Heart left ventricle (tissue), 16 donors: Measurements from ENCODE around the gene DHRS7. TPM values are rescaled to one million over a fixed set of nuclear protein-coding genes. Genes with fewer than 3 reads are reported as not detected.

Experiments
- ATAC-seq, 4 donors: fragments of 200-7000 bp; cut with Tn5 transposase; one replicate each; pipeline ENCODE4 v1.9.1; 2020 to 2022; ENCODE audit warnings: moderate library complexity in 4 of 4, mild to moderate bottlenecking in 3 of 4, moderate number of reproducible peaks in 1 of 4
- DNase-seq, 5 donors: peaks; one replicate each; pipeline ENCODE4 v3.0.0-alpha.2; 2020
- H3K27ac ChIP-seq, 12 donors: fragments of 200-600 bp; sonication (generic) in 4 of 12; one replicate each; pipeline versions ENCODE4 v1.5.0 to v1.8.0; 2016 to 2022; ENCODE audit warnings: mild to moderate bottlenecking in 2 of 12
- H3K27me3 ChIP-seq, 9 donors: fragments of 200-600 bp; sonication (generic) in 2 of 9; one replicate each; pipeline versions ENCODE4 v1.5.1 to v1.8.0; 2016 to 2022; ENCODE audit warnings: mild to moderate bottlenecking in 3 of 9
- H3K36me3 ChIP-seq, 9 donors: fragments of 200-600 bp; sonication (generic) in 2 of 9; one replicate each; pipeline versions ENCODE4 v1.5.0 to v1.8.0; 2018 to 2022; ENCODE audit warnings: mild to moderate bottlenecking in 2 of 9
- H3K4me1 ChIP-seq, 12 donors: fragments of 200-600 bp; sonication (generic) in 4 of 12; one replicate each; pipeline versions ENCODE4 v1.5.0 to v1.8.0; 2016 to 2022; ENCODE audit warnings: mild to moderate bottlenecking in 3 of 12
- H3K4me3 ChIP-seq, 12 donors: fragments of 200-600 bp; sonication (generic) in 4 of 12; one replicate each; pipeline versions ENCODE4 v1.5.0 to v1.8.0; 2017 to 2022; ENCODE audit warnings: mild to moderate bottlenecking in 9 of 12, moderate library complexity in 4 of 12
- H3K9me3 ChIP-seq, 12 donors: fragments of 200-600 bp; sonication (generic) in 4 of 12; one replicate each; pipeline versions ENCODE4 v1.5.0 to v1.8.0; 2016 to 2022; ENCODE audit warnings: mild to moderate bottlenecking in 1 of 12
- CTCF ChIP-seq, 12 donors: fragments of 200-600 bp; sonication (generic) in 4 of 12; IDR thresholded peaks; one replicate each; pipeline versions ENCODE4 v1.5.0 to v1.8.0; 2018 to 2022; ENCODE audit warnings: antibody characterized with exemption in 12 of 12, mild to moderate bottlenecking in 5 of 12
- POLR2A ChIP-seq, 2 donors: fragments of 450-650 bp; IDR thresholded peaks; one replicate each; pipeline ENCODE4 v1.6.1; 2017; ENCODE audit warnings: antibody characterized with exemption in 2 of 2, mild to moderate bottlenecking in 2 of 2, moderate library complexity in 2 of 2
- WGBS, 4 donors: extraction: QIAGEN DNeasy Blood & Tissue Kit in 2 of 4; methylation state at CpG; one replicate each; pipeline versions ENCODE4 v1.1.5 to v1.1.7; 2013 to 2018; 5-methylcytosine and 5-hydroxymethylcytosine counted together
- intact Hi-C, 10 donors: fragments of 100-400 bp; cut with DNase I; formaldehyde crosslinking; loops; one replicate each; pipeline versions ENCODE4 v1.11.1 to v1.14.2; 2022
- polyA plus RNA-seq, 2 donors: library from polyadenylated mRNA; stranded (reverse); fragments of 200-250 nt; gene quantifications; one replicate each; pipeline ENCODE4 v1.2.3, GENCODE V29; 2013
- total RNA-seq, 9 donors: library from RNA; depleted of rRNA in 2 of 9; stranded (reverse); fragments of >200 nt in 2 of 9; fragmentation: NEBNext Ultra II Directional in 3 of 9; extraction: Animal tissue kit (Norgen Biotek cat#: 25700) in 3 of 9; gene quantifications; one replicate each; pipeline versions ENCODE4 v1.1.0 to v1.2.4, GENCODE V29; 2016 to 2023
- donor health status: ischemic (EF 13 %, LVEDD 7.1; RV severe dilation, severe dysfunction).
- donor health status: healthy with polysubstance abuse.
- donor health status: DM: no; HTN: yes; CAD: no.
- donor health status: DM: no; HTN: no; CAD: no.
- donor health status: ischemic (EF 25% LVEDD 6.9; RV normal size, moderate dysfunction).
- donor health status: ischemic (EF 25% LVEDD 5.7; RV mildly dilated, moderate dysfunction).
- donor health status: healthy.
- donor health status: DM: yes; HTN: yes; CAD: no.
- donor health status: ischemic (EF 35%, LVEDD 5.7; RV mildly dilated, moderate dysfunction).
- donor health status: nonischemic (EF 11% LVEDD 7.7; RV severe dilation, severe dysfunction).
- donor health status: DM: yes; HTN: yes; CAD: no.
- donor health status: PGD.
- donor health status: ischemic (EF 29% LVEDD 5.4; RV normal size, mild dysfunction).
- donor health status: nonischemic (EF 23%, LVEDD 6.1; RV moderate dilation, normal function).

DHRS7 gene
- total and polyA plus RNA-seq, 11 donors = 27.9 to 89.3 (median 40.5) TPM

- no peak overlapping the region for H3K4me3 ChIP-seq
- H3K4me1 ChIP-seq = peaks cover 0 to 51% (median 12%) of the 10 kb centered on the region in 12 donors
- intact Hi-C loops = loop anchor here in 3 of 10 donors (5.0 to 10.0 kb wide), 3 partner anchors 67 to 677 kb away; partner anchors contain the start of genes JKAMP (in 1 of the 3), L3HYPDH (in 1 of the 3) and PCNX4 (in 1 of the 3)
Measured at GRCh38 chr14:60161196-60162107, 3.7 kb downstream of the DHRS7 start.

GRCh38 chr14:60160422-60160821 is 4.8 kb downstream of the DHRS7 start:
- 79 to 91% (median 80%) methylated on average over 7 of the region's 7 CpGs for WGBS, 4 donors

More at GRCh38 chr14:60161196-60162107, 3.7 kb downstream of the DHRS7 start:
- H3K27me3 ChIP-seq = no peaks in the 10 kb centered on the region
- no peak for DNase-seq
- no peaks in the 10 kb centered on the region for H3K36me3 ChIP-seq
- H3K27ac ChIP-seq = peak overlapping the region in 2 of 12 donors; percentile 6 to 10
- no peaks in the 10 kb centered on the region for H3K9me3 ChIP-seq
- WGBS, 4 donors = 68 to 78% (median 71%) methylated on average over 2 of the region's 2 CpGs
- TF ChIP-seq CTCF (IDR thresholded peaks at IDR 0.05) (no peak), POLR2A (IDR thresholded peaks at IDR 0.05) (no peak)
- no peak for ATAC-seq

GRCh38 chr14:60154671-60155070 is 10.5 kb downstream of the DHRS7 start:
- no peak overlapping the region for H3K4me3 ChIP-seq
- intact Hi-C loops = loop anchor here in 3 of 10 donors (5.0 to 10.0 kb wide), 2 partner anchors 47 to 50 kb away; no protein-coding TSS in a partner anchor
- no peak for ATAC-seq
- WGBS, 4 donors = 92 to 96% (median 93%) methylated on average over 2 of the region's 2 CpGs
- no peaks in the 10 kb centered on the region for H3K9me3 ChIP-seq
- peaks cover 0 to 51% (median 26%) of the 10 kb centered on the region in 9 donors for H3K36me3 ChIP-seq
- H3K4me1 ChIP-seq = peaks cover 0 to 44% (median 17%) of the 10 kb centered on the region in 12 donors
- no peak for DNase-seq
- TF ChIP-seq CTCF (IDR thresholded peaks at IDR 0.05) (no peak), POLR2A (IDR thresholded peaks at IDR 0.05) (no peak)
- H3K27me3 ChIP-seq = no peaks in the 10 kb centered on the region
- peak overlapping the region in 2 of 12 donors; percentile 43 to 85 for H3K27ac ChIP-seq

More at GRCh38 chr14:60160422-60160821, 4.8 kb downstream of the DHRS7 start:
- no peak overlapping the region for H3K27ac ChIP-seq
- H3K4me1 ChIP-seq = peaks cover 0 to 41% (median 5%) of the 10 kb centered on the region in 12 donors
- peaks cover 0 to 6% (median 0%) of the 10 kb centered on the region in 9 donors for H3K36me3 ChIP-seq
- H3K9me3 ChIP-seq = no peaks in the 10 kb centered on the region
- TF ChIP-seq CTCF (IDR thresholded peaks at IDR 0.05) (no peak), POLR2A (IDR thresholded peaks at IDR 0.05) (no peak)
- DNase-seq (peak in 1 of 5 donors; percentile 27), ATAC-seq (no peak)
- intact Hi-C loops = loop anchor here in 3 of 10 donors (5.0 to 10.0 kb wide), 3 partner anchors 66 to 676 kb away; partner anchors contain the start of genes JKAMP (in 1 of the 3), L3HYPDH (in 1 of the 3) and PCNX4 (in 1 of the 3)
- no peak overlapping the region for H3K4me3 ChIP-seq
- H3K27me3 ChIP-seq = no peaks in the 10 kb centered on the region

GRCh38 chr14:60153991-60154390 is 11.2 kb downstream of the DHRS7 start:
- DNase-seq = no peak
- H3K4me1 ChIP-seq = peaks cover 0 to 42% (median 16%) of the 10 kb centered on the region in 12 donors
- H3K9me3 ChIP-seq = no peaks in the 10 kb centered on the region
- peaks cover 0 to 58% (median 33%) of the 10 kb centered on the region in 9 donors for H3K36me3 ChIP-seq
- no peak overlapping the region for H3K4me3 ChIP-seq
- no peak for TF ChIP-seq CTCF (IDR thresholded peaks at IDR 0.05)
- TF ChIP-seq POLR2A (IDR thresholded peaks at IDR 0.05) = no peak
- intact Hi-C loops = loop anchor here in 2 of 10 donors (5.0 to 10.0 kb wide), 2 partner anchors 47 to 49 kb away; no protein-coding TSS in a partner anchor
- H3K27ac ChIP-seq = peak overlapping the region in 3 of 12 donors; percentile 12 to 85 (median 43)
- WGBS, 4 donors = 76 to 81% (median 79%) methylated on average over 3 of the region's 3 CpGs
- ATAC-seq = no peak
- no peaks in the 10 kb centered on the region for H3K27me3 ChIP-seq
